WTC11 (cell line): ENCODE data around the gene PTGES2. TPM values are rescaled to one million over a fixed set of nuclear protein-coding genes. Genes with fewer than 3 reads are reported as not detected.
A peak's percentile ranks its signal among the peaks of the same experiment; 100 is the strongest.

ENCODE experiments used
- CBFB ChIP-seq: sonication (generic); formaldehyde crosslinking; IDR thresholded peaks from 2 replicates; pipeline ENCODE4 v1.8.1; 2022; ENCODE audit warnings: mild to moderate bottlenecking, low read depth, missing genetic modification reagents
- CREB1 ChIP-seq: sonication (generic); formaldehyde crosslinking; IDR thresholded peaks from 2 replicates; pipeline ENCODE4 v1.8.0; 2023; ENCODE audit warnings: mild to moderate bottlenecking, missing genetic modification reagents
- ELF4 ChIP-seq: sonication (generic); formaldehyde crosslinking; IDR thresholded peaks from 2 replicates; pipeline ENCODE4 v1.8.1; 2022; ENCODE audit warnings: low read depth, mild to moderate bottlenecking, moderate library complexity, missing genetic modification reagents
- FOXK1 ChIP-seq: sonication (generic); formaldehyde crosslinking; IDR thresholded peaks from 2 replicates; pipeline ENCODE4 v1.8.0; 2022; ENCODE audit warnings: mild to moderate bottlenecking, moderate library complexity, missing genetic modification reagents
- GRHL2 ChIP-seq: fragments of 250-450 bp; sonication (Bioruptor Pico); IDR thresholded peaks from 2 replicates; pipeline ENCODE4 v1.8.0; 2022; ENCODE audit warnings: mild to moderate bottlenecking, moderate library complexity; ENCODE audit not compliant: insufficient replicate concordance, severe bottlenecking
- GTF2I ChIP-seq: fragments of 250-450 bp; sonication (Bioruptor Pico); conservative IDR thresholded peaks from 2 replicates; pipeline ENCODE4 v1.4.0; 2021; ENCODE audit warnings: mild to moderate bottlenecking
- KAT7 ChIP-seq: sonication (generic); formaldehyde crosslinking; IDR thresholded peaks from 2 replicates; pipeline ENCODE4 v1.8.1; 2023; ENCODE audit warnings: missing genetic modification reagents, mild to moderate bottlenecking, borderline replicate concordance
- OVOL2 ChIP-seq: fragments of 250-450 bp; sonication (Bioruptor Pico); IDR thresholded peaks from 2 replicates; pipeline ENCODE4 v1.9.0; 2021; ENCODE audit warnings: mild to moderate bottlenecking, borderline replicate concordance
- PRRX2 ChIP-seq: fragments of 250-450 bp; sonication (Bioruptor Pico); IDR thresholded peaks from 2 replicates; pipeline ENCODE4 v1.8.0; 2021; ENCODE audit warnings: mild to moderate bottlenecking
- RELA ChIP-seq: sonication (generic); formaldehyde crosslinking; IDR thresholded peaks from 2 replicates; pipeline ENCODE4 v1.8.1; 2022; ENCODE audit warnings: missing genetic modification reagents, mild to moderate bottlenecking, borderline replicate concordance
- SMAD4 ChIP-seq: sonication (generic); formaldehyde crosslinking; IDR thresholded peaks from 2 replicates; pipeline ENCODE4 v1.8.0; 2022; ENCODE audit warnings: mild to moderate bottlenecking, missing genetic modification reagents
- SP1 ChIP-seq: sonication (generic); formaldehyde crosslinking; conservative IDR thresholded peaks from 2 replicates; pipeline ENCODE4 v1.8.1; 2022; ENCODE audit warnings: missing genetic modification reagents
- TCF7 ChIP-seq: sonication (generic); formaldehyde crosslinking; IDR thresholded peaks from 2 replicates; pipeline ENCODE4 v1.8.0; 2022; ENCODE audit warnings: mild to moderate bottlenecking, low read depth, missing genetic modification reagents, moderate library complexity
- ZNF263 ChIP-seq: sonication (generic); formaldehyde crosslinking; IDR thresholded peaks from 2 replicates; pipeline ENCODE4 v1.8.1; 2022; ENCODE audit warnings: low read depth, mild to moderate bottlenecking, moderate library complexity, missing genetic modification reagents
- ZNF416 ChIP-seq: fragments of 250-450 bp; sonication (Bioruptor Pico); IDR thresholded peaks from 2 replicates; pipeline ENCODE4 v1.9.0; 2021; ENCODE audit warnings: mild to moderate bottlenecking, inconsistent platforms
- total RNA-seq: library from RNA; stranded (reverse); gene quantifications from 3 replicates; pipeline ENCODE4 v1.2.3, GENCODE V29; 2021
- TF ChIP-seq, protein P1 (sequence below): fragments of 250-450 bp; sonication (Bioruptor Pico); IDR thresholded peaks from 2 replicates; pipeline ENCODE4 v1.9.0; 2021; ENCODE audit warnings: mild to moderate bottlenecking
- TF ChIP-seq, protein P2 (sequence below): sonication (generic); formaldehyde crosslinking; IDR thresholded peaks from 2 replicates; pipeline ENCODE4 v1.8.0; 2022; ENCODE audit warnings: mild to moderate bottlenecking, missing genetic modification reagents
- TF ChIP-seq, protein P3 (sequence below): sonication (generic); formaldehyde crosslinking; IDR thresholded peaks from 2 replicates; pipeline ENCODE4 v1.8.1; 2023; ENCODE audit warnings: mild to moderate bottlenecking, missing genetic modification reagents, borderline replicate concordance
- TF ChIP-seq, protein P4 (sequence below): fragments of 250-450 bp; sonication (Bioruptor Pico); IDR thresholded peaks from 2 replicates; pipeline ENCODE4 v1.9.0; 2021; ENCODE audit warnings: mild to moderate bottlenecking
- TF ChIP-seq, protein P5 (sequence below): fragments of 250-450 bp; sonication (Bioruptor Pico); IDR thresholded peaks from 2 replicates; pipeline ENCODE4 v2.1.2; 2022; ENCODE audit warnings: mild to moderate bottlenecking, moderate library complexity

PTGES2 gene
- total RNA-seq, 1 experiment from 2014 or later: 118 TPM

DNA sequence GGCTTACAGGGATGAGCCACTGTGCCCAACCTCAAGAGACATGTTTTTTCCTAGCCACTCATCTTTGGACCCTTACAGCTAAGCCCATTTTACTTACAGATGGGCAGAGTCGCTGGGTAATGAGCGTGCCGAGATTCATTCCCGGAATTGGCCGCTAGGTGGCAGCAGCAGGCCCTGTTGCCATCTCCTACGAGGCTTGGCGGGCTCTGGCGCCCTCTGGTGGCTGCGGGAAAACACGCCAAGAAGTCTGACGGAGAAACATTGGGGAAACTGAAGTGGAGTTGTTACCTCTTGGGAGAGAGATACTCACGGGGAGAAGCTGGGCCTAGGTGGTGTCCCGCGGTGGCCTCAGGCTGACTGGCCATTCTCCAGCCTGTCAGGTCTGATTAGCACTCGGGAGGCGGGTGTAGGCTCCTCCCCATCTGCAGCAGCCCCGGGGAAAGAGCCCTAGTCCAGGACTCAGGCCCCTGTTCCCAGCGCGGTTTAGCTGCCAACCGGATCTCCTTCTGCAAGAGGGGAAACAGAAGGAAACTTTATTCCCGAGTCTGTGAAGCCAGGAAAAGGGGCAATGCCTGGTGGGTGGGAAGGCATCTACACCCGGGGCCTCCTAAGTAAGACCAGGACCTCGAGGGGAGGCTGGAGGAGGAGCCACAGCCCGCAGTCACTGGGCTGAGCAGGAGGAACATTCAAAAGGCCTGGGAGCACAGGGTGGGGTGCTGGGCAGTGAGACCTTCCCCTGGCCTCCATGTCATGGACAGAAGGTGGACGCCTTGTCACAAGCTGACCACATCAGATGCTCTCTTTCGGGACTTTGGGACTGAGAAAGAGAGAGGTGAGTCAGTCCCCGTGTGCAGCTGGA lies 9.7 kb downstream of the PTGES2 start (continued):
- TF ChIP-seq CBFB (CRISPR knock-in tag) (no peak), ZNF416 (no peak), RELA (CRISPR knock-in tag) (no peak), GTF2I (CRISPR knock-in tag) (peak; percentile 53; the same call in 1 of the 2 replicates), SP1 (CRISPR knock-in tag) (peak; percentile 61), CREB1 (CRISPR knock-in tag) (no peak), ELF4 (CRISPR knock-in tag) (no peak), ZNF263 (CRISPR knock-in tag) (no peak), TCF7 (CRISPR knock-in tag) (no peak), KAT7 (CRISPR knock-in tag) (no peak), FOXK1 (peak; percentile 69; the same call in 1 of the 2 replicates), GRHL2 (no peak), PRRX2 (CRISPR knock-in tag) (no peak), OVOL2 (CRISPR knock-in tag) (no peak), SMAD4 (CRISPR knock-in tag) (no peak)
- TF ChIP-seq, protein P1, sequence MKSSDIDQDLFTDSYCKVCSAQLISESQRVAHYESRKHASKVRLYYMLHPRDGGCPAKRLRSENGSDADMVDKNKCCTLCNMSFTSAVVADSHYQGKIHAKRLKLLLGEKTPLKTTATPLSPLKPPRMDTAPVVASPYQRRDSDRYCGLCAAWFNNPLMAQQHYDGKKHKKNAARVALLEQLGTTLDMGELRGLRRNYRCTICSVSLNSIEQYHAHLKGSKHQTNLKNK: no peak
- TF ChIP-seq, protein P2, sequence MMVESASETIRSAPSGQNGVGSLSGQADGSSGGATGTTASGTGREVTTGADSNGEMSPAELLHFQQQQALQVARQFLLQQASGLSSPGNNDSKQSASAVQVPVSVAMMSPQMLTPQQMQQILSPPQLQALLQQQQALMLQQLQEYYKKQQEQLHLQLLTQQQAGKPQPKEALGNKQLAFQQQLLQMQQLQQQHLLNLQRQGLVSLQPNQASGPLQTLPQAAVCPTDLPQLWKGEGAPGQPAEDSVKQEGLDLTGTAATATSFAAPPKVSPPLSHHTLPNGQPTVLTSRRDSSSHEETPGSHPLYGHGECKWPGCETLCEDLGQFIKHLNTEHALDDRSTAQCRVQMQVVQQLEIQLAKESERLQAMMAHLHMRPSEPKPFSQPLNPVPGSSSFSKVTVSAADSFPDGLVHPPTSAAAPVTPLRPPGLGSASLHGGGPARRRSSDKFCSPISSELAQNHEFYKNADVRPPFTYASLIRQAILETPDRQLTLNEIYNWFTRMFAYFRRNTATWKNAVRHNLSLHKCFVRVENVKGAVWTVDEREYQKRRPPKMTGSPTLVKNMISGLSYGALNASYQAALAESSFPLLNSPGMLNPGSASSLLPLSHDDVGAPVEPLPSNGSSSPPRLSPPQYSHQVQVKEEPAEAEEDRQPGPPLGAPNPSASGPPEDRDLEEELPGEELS: peak; percentile 32; the same call in 1 of the 2 replicates
- TF ChIP-seq, protein P3, sequence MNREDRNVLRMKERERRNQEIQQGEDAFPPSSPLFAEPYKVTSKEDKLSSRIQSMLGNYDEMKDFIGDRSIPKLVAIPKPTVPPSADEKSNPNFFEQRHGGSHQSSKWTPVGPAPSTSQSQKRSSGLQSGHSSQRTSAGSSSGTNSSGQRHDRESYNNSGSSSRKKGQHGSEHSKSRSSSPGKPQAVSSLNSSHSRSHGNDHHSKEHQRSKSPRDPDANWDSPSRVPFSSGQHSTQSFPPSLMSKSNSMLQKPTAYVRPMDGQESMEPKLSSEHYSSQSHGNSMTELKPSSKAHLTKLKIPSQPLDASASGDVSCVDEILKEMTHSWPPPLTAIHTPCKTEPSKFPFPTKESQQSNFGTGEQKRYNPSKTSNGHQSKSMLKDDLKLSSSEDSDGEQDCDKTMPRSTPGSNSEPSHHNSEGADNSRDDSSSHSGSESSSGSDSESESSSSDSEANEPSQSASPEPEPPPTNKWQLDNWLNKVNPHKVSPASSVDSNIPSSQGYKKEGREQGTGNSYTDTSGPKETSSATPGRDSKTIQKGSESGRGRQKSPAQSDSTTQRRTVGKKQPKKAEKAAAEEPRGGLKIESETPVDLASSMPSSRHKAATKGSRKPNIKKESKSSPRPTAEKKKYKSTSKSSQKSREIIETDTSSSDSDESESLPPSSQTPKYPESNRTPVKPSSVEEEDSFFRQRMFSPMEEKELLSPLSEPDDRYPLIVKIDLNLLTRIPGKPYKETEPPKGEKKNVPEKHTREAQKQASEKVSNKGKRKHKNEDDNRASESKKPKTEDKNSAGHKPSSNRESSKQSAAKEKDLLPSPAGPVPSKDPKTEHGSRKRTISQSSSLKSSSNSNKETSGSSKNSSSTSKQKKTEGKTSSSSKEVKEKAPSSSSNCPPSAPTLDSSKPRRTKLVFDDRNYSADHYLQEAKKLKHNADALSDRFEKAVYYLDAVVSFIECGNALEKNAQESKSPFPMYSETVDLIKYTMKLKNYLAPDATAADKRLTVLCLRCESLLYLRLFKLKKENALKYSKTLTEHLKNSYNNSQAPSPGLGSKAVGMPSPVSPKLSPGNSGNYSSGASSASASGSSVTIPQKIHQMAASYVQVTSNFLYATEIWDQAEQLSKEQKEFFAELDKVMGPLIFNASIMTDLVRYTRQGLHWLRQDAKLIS (CRISPR knock-in tag): no peak
- TF ChIP-seq, protein P4, sequence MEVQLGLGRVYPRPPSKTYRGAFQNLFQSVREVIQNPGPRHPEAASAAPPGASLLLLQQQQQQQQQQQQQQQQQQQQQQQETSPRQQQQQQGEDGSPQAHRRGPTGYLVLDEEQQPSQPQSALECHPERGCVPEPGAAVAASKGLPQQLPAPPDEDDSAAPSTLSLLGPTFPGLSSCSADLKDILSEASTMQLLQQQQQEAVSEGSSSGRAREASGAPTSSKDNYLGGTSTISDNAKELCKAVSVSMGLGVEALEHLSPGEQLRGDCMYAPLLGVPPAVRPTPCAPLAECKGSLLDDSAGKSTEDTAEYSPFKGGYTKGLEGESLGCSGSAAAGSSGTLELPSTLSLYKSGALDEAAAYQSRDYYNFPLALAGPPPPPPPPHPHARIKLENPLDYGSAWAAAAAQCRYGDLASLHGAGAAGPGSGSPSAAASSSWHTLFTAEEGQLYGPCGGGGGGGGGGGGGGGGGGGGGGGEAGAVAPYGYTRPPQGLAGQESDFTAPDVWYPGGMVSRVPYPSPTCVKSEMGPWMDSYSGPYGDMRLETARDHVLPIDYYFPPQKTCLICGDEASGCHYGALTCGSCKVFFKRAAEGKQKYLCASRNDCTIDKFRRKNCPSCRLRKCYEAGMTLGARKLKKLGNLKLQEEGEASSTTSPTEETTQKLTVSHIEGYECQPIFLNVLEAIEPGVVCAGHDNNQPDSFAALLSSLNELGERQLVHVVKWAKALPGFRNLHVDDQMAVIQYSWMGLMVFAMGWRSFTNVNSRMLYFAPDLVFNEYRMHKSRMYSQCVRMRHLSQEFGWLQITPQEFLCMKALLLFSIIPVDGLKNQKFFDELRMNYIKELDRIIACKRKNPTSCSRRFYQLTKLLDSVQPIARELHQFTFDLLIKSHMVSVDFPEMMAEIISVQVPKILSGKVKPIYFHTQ (CRISPR knock-in tag): no peak
- TF ChIP-seq, protein P5, sequence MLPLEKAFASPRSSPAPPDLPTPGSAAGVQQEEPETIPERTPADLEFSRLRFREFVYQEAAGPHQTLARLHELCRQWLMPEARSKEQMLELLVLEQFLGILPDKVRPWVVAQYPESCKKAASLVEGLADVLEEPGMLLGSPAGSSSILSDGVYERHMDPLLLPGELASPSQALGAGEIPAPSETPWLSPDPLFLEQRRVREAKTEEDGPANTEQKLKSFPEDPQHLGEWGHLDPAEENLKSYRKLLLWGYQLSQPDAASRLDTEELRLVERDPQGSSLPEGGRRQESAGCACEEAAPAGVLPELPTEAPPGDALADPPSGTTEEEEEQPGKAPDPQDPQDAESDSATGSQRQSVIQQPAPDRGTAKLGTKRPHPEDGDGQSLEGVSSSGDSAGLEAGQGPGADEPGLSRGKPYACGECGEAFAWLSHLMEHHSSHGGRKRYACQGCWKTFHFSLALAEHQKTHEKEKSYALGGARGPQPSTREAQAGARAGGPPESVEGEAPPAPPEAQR (CRISPR knock-in tag): no peak
- TF ChIP-seq, all 79 proteins: peak for 11
